GM21390 (cell line): ENCODE results near the gene PUS10.
A peak's percentile ranks its signal among the peaks of the same experiment; 100 is the strongest.
"Not testable (repeated sequence)": the region's sequence is repeated elsewhere in the genome, so short reads cannot be mapped to it uniquely, and the experiment has no call there.

Source experiments
- ATAC-seq: cut with Tn5 transposase; IDR thresholded peaks from one replicate; pipeline ENCODE4 v1.9.1; 2021; ENCODE audit not compliant: unreplicated experiment

Gene PUS10

DNA sequence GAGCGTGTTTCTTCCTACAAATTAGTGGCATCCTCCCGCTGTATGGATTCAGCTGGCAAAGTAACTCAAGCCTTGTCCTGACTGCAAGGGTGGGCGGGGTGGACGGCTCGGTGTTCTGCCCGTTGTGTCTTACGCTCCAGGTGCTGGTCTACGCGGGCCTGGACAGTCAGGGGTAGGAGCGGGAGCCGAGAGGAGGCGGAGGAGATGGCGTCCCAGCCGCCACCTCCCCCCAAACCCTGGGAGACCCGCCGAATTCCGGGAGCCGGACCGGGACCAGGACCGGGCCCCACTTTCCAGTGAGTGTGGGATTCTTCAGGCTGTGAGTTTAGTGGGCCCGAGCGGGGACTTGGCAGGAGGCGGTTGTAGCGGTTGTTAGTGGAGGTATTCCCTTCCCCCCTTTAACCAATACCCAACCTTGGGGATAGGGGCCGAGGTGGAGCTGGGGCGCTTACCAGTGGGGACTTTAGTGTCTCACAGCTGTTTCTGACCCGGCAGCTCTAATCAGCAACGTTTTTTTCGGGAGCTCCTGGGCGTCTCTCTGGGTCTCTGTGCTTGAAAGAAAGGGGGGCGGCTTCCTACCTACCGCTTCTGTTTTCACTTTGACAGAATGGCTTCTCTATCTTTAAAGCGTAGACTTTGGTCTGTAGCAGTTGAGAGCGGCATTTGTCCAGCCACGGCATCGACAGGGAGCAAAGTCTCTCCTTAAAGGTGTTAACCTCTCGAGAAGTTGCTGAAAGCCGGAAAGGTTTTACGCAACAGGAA lies at the start of gene PUS10, which contains the start of gene PEX13:
Gene PUS10 (minus strand): TSS at position 700 of the 762 bp plus-strand sequence. CDS start 6,365 bp downstream, outside the sequence.
Gene PEX13 (plus strand): TSS at position 165 of the 762 bp plus-strand sequence. CDS start 40 bp downstream, at position 205.
- ATAC-seq: peak; percentile 75

DNA sequence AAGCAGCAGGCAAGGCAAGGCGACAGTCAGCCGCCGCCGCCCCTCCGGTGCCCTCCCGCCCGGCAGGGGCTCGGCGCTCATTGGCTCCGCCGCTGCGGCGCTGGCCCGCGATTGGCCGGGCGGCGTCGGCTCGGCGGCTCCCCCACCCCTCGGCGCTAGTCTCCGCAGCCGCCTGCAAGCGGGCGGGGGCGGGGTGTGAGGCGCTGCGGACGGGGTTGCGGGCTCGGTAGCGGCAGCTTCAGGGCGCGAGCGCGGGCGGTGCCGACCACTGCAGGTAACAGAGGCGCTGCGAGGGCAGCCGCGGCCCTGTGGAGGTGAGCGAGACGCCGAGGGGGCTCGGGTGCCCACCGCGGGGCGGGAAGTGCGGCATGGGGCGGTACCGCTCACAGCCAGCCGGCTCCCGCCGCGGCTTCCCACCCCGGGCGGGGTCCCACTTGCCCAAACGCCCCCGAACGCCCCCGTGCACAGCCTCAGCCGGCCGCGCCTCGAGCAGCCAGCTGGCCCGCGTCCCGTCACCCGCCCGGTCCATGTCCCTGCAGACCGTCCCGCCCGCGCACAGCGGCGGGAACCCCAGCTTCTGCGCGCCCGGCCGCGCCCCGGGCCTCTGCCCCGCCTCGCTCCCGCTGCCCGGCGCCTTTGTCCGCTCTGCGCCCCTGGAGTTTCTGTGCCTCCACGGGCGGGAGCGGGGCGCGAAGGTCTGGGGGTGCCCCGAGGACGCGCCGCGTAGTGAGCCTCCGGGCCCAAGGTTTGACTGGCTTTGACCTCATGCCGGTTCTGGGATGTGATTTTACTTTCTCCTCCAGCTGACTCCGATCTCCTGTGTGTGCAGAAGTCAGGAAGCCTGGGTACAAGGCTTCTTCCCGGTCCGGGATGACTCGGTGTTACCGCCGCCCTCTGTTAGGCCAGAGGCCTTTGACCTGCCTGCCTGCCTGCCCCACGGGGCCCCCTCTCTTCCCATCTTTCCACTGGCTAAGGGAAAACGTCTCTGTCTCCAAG lies 48.0 kb upstream of the PUS10 start, which contains the start of gene SANBR:
Gene SANBR (plus strand): TSS at position 158 of the 996 bp plus-strand sequence. CDS start 4,480 bp downstream, outside the sequence.
- ATAC-seq: peak; percentile 96

DNA sequence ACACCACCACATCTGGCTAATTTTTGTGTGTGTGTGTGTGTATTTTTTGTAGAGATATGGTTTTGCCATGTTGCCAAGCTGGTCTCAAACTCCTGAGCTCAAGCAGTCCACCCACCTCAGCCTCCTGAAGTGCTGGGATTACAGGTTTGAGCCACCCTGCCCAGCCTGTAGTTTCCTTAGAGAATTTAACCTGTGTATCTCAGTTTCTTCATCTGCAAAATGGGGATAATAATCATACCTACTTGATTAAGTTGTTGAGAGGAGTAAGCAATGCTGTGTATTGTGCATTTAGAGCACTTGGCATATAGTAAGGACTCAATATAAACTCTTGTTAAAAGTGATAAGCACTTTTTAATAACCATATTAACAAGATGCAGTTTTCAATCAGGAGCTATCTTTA lies 41.3 kb upstream of the PUS10 start:
- ATAC-seq: no peak

DNA sequence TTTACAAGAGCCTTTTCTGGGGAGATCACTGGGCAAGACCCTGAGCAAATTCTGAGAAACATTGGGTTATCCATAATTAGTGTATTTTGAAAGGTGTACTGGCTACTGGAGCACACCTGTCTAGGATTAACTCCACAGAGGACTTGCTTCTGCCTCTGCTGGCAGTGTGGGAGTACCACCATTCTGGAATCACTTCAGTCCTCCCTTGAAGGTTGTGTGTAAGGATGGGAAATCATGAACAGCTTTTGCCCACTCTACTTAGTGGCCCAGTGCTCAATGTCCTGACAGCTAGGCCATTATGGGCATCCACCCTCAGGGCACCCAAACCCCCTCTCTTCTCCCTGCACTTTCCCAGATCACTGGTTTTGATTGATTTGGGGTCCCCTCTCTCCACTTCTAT lies 39.5 kb upstream of the PUS10 start:
- ATAC-seq: no peak

DNA sequence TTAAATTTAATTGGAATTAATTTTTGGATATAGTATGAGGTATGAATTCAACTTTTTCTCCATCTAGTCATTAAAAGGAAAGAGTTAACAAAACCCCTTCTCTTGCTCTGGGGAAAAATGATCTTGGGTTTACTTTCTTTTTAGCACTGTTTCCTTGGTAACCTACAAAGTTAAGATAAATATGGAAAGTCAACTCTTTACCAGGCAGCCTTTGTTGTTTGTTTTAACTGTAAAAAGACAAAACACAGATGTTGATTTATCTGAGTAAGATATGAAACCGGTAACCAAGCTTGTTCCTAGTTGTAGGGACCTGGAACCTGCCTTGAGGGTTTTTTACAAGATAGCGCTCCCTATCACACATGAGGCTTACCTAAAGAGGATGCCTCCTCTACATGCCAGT lies 37.5 kb upstream of the PUS10 start:
- no peak for ATAC-seq

DNA sequence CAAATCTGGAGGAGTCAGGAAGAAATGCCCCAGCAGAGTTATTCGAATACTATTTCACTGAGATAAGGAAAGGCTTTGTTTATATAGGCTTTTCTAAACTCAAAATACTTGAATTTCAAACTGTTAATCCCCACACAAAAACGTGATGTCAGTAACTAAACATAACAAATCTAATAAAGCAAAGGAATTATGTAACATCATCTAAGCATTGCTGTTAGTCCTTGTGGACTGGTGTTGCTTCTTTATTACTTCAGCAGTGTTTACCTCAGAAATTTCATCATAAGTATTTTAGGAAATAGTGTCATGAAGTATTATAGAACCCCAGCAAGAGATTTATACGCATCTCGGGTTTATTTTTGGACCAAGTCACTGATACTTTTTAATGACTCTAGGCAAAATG lies 27.9 kb upstream of the PUS10 start:
- ATAC-seq: no peak

- no peak for ATAC-seq
Measured at GRCh38 chr2:61045226-61045625, 27.2 kb upstream of the PUS10 start.

DNA sequence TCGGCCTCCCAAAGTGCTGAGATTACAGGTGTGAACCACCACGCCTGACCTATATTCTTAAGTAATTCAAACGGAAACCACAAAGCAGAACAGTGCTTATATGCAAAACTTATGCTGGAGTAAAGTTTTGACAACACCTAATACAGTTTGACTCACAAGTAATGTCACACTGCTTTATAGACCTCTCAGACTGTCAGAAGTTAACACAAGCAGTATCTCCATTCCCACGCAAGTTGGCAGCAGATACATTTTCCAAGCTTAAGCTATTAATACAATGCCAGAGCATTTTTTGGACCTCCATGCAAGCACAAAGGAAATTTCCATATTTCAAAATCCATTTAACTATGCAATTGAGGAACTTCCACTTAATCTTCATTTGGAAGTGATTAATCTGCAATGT lies 26.6 kb upstream of the PUS10 start:
- ATAC-seq: peak; percentile 61

- ATAC-seq: no peak
Measured at GRCh38 chr2:61042807-61043206, 24.8 kb upstream of the PUS10 start.

DNA sequence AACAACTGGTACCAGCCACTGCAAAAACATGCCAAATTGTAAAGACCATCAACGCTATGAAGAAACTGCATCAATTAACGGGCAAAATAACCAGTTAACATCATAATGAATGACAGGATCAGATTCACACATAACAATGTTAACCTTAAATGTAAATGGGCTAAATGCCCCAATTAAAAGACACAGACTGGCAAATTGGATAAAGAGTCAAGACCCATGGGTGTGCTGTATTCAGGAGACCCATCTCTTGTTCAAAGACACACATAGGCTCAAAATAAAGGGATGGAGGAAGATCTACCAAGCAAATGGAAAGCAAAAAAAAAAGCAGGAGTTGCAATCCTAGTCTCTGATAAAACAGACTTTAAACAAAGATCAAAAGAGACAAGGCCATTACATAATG lies 18.6 kb upstream of the PUS10 start:
- ATAC-seq: not testable (repeated sequence)

GRCh38 chr2:61034592-61034991 lies 16.5 kb upstream of the PUS10 start:
- ATAC-seq: not testable (repeated sequence)

GRCh38 chr2:61029533-61029932 lies 11.5 kb upstream of the PUS10 start:
- no peak for ATAC-seq

- no peak for ATAC-seq
Measured at GRCh38 chr2:61023670-61024069, 5.6 kb upstream of the PUS10 start.

GRCh38 chr2:61021228-61021660 lies 3.2 kb upstream of the PUS10 start:
- ATAC-seq: no peak

DNA sequence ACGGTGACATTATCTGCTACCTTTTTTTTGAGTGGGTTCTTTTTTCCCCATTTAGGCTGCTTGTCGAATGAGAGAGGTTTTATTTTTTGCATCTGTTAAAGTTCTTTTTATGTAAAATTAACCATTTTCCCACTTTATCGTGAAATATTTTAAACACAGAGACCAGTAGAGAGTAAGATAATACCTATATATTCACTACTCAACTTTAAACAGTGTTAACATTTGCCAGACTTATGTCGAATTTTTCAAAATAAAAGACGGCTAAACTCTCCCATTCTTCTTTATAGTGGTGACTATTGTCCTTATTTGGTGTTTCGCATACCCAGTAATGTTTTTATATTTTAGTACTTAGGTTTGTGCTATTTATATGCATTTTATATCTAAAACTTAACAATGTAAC lies 743 bp upstream of the PUS10 start:
- no peak for ATAC-seq

- ATAC-seq: no peak
Measured at GRCh38 chr2:61018318-61018755, 282 bp upstream of the PUS10 start.

- ATAC-seq: peak; percentile 50
Measured at GRCh38 chr2:61017003-61017555, 976 bp downstream of the PUS10 start.

DNA sequence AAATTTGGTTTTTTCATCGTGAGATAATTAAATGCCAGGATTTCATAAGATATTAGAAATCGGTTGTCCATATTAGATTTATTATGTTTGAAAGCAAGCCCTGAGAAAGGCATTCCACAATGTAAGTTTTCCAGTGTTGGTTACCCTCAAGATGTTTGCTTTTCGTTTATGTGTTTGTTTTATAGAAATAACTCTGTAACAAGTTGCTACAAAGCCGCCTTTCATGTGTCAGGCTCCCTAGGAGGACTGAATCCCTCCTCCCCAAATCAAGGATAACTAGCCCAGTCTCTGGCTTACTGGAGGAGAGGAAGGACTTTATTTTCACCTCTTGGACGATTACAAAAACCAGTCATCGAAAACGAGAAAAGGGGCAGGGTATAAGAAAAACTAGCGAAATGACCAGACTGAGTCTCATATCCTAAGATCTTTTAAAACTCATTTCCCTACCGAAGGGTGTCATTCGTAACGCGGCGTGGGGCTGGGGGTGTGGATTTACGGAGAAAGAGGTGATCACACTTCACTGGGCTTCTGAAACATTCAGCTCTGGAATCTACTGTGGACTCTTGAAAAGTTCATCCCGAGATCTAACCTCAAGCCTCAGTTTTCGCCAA lies 1.6 kb downstream of the PUS10 start:
- peak; percentile 30 for ATAC-seq

GRCh38 chr2:61015976-61016375 lies 2.1 kb downstream of the PUS10 start:
- ATAC-seq: no peak

DNA sequence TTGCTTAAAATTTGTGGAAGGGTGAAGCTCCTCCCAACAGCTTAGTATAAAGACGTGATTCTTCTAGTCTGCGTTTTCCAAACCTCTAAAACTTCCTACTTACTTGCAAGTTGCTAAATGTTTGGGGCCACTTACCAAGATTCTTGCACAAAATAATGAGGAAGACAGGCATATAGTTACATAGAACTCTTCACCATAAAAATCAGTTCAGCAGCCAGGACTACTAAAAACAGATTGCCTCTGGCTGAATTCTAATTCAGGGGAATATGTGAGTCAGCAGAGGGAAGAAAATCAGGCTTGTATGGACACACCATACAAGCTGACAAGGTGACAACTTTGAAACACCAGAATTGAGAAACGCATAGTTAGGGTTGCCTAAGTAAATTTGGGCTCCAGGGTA lies 3.3 kb downstream of the PUS10 start:
- ATAC-seq: no peak

- ATAC-seq: no peak
Measured at GRCh38 chr2:61013382-61013781, 4.7 kb downstream of the PUS10 start.
